ENCODE results near the gene KRTAP22-2.

Gene KRTAP22-2

DNA sequence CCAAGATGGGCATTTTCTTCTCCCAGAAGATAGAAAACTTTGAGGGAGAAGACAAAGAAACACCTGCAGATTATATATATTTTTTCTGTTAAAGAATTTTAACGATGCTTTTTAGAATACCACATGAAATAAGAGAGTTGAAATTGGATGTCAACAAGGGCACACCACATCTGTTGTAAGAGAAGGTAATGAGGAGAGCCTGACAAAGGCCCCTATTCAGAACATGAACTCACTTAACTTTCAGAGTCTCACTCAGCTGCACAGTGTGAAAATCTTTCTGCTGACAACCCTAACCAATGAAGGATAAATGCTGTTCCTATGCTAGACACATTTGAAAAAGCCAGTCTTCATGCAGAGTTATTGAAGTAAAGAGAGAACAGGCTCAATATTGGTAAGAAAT lies 7.3 kb downstream of the KRTAP22-2 start:
- Mint-ChIP-seq H3K4me1 (no peaks in the 10 kb centered on the region), H3K4me3 (no peak overlapping the region), H3K9me3 (peaks cover 7% of the 10 kb centered on the region), H3K27me3 (ENCODE audit: low read depth, poor library complexity) (no peaks in the 10 kb centered on the region), H3K27ac (no peak overlapping the region), H3K36me3 (ENCODE audit: low read depth) (no peaks in the 10 kb centered on the region)
- DNase-seq = no peak
- TF ChIP-seq, protein P1, sequence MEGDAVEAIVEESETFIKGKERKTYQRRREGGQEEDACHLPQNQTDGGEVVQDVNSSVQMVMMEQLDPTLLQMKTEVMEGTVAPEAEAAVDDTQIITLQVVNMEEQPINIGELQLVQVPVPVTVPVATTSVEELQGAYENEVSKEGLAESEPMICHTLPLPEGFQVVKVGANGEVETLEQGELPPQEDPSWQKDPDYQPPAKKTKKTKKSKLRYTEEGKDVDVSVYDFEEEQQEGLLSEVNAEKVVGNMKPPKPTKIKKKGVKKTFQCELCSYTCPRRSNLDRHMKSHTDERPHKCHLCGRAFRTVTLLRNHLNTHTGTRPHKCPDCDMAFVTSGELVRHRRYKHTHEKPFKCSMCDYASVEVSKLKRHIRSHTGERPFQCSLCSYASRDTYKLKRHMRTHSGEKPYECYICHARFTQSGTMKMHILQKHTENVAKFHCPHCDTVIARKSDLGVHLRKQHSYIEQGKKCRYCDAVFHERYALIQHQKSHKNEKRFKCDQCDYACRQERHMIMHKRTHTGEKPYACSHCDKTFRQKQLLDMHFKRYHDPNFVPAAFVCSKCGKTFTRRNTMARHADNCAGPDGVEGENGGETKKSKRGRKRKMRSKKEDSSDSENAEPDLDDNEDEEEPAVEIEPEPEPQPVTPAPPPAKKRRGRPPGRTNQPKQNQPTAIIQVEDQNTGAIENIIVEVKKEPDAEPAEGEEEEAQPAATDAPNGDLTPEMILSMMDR (IDR thresholded peaks at IDR 0.05) = no peak

DNA sequence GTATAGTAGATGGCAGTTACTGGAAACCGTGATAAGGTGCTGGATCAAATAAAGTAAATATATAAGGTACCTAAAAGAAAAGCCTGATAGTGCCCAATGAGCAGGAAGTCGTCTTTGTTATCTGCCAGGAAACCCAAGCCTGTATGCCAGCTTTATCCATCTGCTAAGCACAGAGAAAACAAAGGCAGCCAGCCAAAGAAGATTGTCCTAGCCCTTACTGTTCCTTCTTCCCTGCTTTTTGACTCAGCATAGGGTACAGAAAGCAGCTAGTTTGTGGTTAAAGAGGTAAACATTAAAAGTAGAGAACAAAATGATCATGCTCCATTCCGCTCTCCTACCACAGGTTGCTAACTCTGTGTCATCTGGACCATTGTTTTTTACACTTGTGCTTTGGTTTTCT lies 10.1 kb downstream of the KRTAP22-2 start:
- no peak overlapping the region for H3K27ac Mint-ChIP-seq
- H3K9me3 Mint-ChIP-seq = peaks cover 7% of the 10 kb centered on the region
- TF ChIP-seq, protein P1 (IDR thresholded peaks at IDR 0.05) = no peak
- H3K4me3 Mint-ChIP-seq = no peak overlapping the region
- no peak for DNase-seq
- no peaks in the 10 kb centered on the region for H3K4me1 Mint-ChIP-seq
- no peaks in the 10 kb centered on the region for H3K36me3 Mint-ChIP-seq (ENCODE audit: low read depth)
- no peaks in the 10 kb centered on the region for H3K27me3 Mint-ChIP-seq (ENCODE audit: low read depth, poor library complexity)

GRCh38 chr21:30579346-30579745 lies 10.9 kb downstream of the KRTAP22-2 start:
- no peak overlapping the region for H3K4me3 Mint-ChIP-seq
- H3K27me3 Mint-ChIP-seq (ENCODE audit: low read depth, poor library complexity) = no peaks in the 10 kb centered on the region
- no peaks in the 10 kb centered on the region for H3K36me3 Mint-ChIP-seq (ENCODE audit: low read depth)
- H3K9me3 Mint-ChIP-seq = peaks cover 4% of the 10 kb centered on the region
- DNase-seq = no peak
- TF ChIP-seq, protein P1 (IDR thresholded peaks at IDR 0.05) = no peak
- no peaks in the 10 kb centered on the region for H3K4me1 Mint-ChIP-seq
- H3K27ac Mint-ChIP-seq = no peak overlapping the region

GRCh38 chr21:30577766-30578165 lies 12.4 kb downstream of the KRTAP22-2 start:
- H3K4me1 Mint-ChIP-seq = no peaks in the 10 kb centered on the region
- no peaks in the 10 kb centered on the region for H3K9me3 Mint-ChIP-seq
- H3K36me3 Mint-ChIP-seq (ENCODE audit: low read depth) = no peaks in the 10 kb centered on the region
- no peak for DNase-seq
- H3K27ac Mint-ChIP-seq = no peak overlapping the region
- H3K4me3 Mint-ChIP-seq = no peak overlapping the region
- TF ChIP-seq, protein P1 (IDR thresholded peaks at IDR 0.05) = no peak
- H3K27me3 Mint-ChIP-seq (ENCODE audit: low read depth, poor library complexity) = no peaks in the 10 kb centered on the region

DNA sequence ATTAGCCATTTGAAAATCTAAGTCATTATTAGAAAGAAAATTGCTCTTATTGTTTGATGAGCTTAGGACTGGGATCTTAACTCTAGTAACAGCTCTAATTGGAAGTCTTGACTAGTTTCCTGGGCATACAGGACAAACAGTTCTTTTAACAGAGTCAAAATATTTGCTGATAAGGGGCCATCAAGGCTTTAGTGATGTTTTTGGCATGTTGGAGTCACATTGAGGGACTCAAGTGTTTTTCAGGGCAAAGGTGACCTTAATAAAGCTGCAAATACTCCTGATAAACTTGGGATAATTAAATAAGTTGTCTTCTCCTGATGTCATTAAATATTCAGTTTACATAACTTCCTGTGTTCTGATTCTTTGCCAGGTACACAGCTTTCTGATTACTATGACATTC lies 22.6 kb downstream of the KRTAP22-2 start:
- Mint-ChIP-seq H3K9me3 (peaks cover 4% of the 10 kb centered on the region), H3K4me1 (no peaks in the 10 kb centered on the region), H3K27me3 (ENCODE audit: low read depth, poor library complexity) (no peaks in the 10 kb centered on the region), H3K27ac (no peak overlapping the region), H3K36me3 (ENCODE audit: low read depth) (no peaks in the 10 kb centered on the region), H3K4me3 (no peak overlapping the region)
- TF ChIP-seq, protein P1 (IDR thresholded peaks at IDR 0.05) = no peak
- no peak for DNase-seq

GRCh38 chr21:30563630-30564029 lies 26.6 kb downstream of the KRTAP22-2 start:
- no peaks in the 10 kb centered on the region for H3K4me1 Mint-ChIP-seq
- H3K9me3 Mint-ChIP-seq = peaks cover 8% of the 10 kb centered on the region
- no peak overlapping the region for H3K27ac Mint-ChIP-seq
- TF ChIP-seq, protein P1 (IDR thresholded peaks at IDR 0.05) = no peak
- H3K36me3 Mint-ChIP-seq (ENCODE audit: low read depth) = no peaks in the 10 kb centered on the region
- H3K4me3 Mint-ChIP-seq = no peak overlapping the region
- peaks cover 4% of the 10 kb centered on the region for H3K27me3 Mint-ChIP-seq (ENCODE audit: low read depth, poor library complexity)
- DNase-seq = no peak

Data from nephron progenitor cell (in vitro differentiated cells).